Neural crest cell (in vitro differentiated cells): ENCODE data around the gene ICOSLG. TPM values are rescaled to one million over a fixed set of nuclear protein-coding genes. Genes with fewer than 3 reads are reported as not detected.
A peak's percentile ranks its signal among the peaks of the same experiment; 100 is the strongest.
"Not testable (repeated sequence)": the region's sequence is repeated elsewhere in the genome, so short reads cannot be mapped to it uniquely, and the experiment has no call there.

ENCODE experiments used
- DNase-seq: peaks from one replicate; pipeline ENCODE4 v3.0.0; 2021; ENCODE audit warnings: low read depth, mixed read lengths, low spot score
- H3K27ac Mint-ChIP-seq: one replicate; pipeline ENCODE4 v1.8.0; 2021; ENCODE audit warnings: mild to moderate bottlenecking, mixed read lengths; ENCODE audit not compliant: unreplicated experiment
- H3K27me3 Mint-ChIP-seq: 2 replicates; pipeline ENCODE4 v1.8.0; 2021; ENCODE audit warnings: low read depth, mild to moderate bottlenecking, mixed read lengths
- H3K36me3 Mint-ChIP-seq: 2 replicates; pipeline ENCODE4 v1.8.0; 2021; ENCODE audit warnings: low read depth, mild to moderate bottlenecking, mixed read lengths
- H3K4me1 Mint-ChIP-seq: 2 replicates; pipeline ENCODE4 v1.8.0; 2021; ENCODE audit warnings: mixed read lengths
- H3K4me3 Mint-ChIP-seq: one replicate; pipeline ENCODE4 v1.8.0; 2021; ENCODE audit warnings: mild to moderate bottlenecking, mixed read lengths
- H3K9me3 Mint-ChIP-seq: 2 replicates; pipeline ENCODE4 v1.8.0; 2021; ENCODE audit warnings: mixed read lengths
- total RNA-seq: library from RNA; stranded (reverse); gene quantifications from 2 replicates; pipeline ENCODE4 v1.2.1, GENCODE V29; 2021
- TF ChIP-seq, protein P1 (sequence below): fragments of 200-600 bp; sonication (generic); conservative IDR thresholded peaks from 2 replicates; pipeline ENCODE4 v1.5.0; 2021; ENCODE audit warnings: antibody characterized with exemption, mild to moderate bottlenecking

ICOSLG gene
- total RNA-seq, 1 donor from 2014 or later: 0.07 TPM

DNA sequence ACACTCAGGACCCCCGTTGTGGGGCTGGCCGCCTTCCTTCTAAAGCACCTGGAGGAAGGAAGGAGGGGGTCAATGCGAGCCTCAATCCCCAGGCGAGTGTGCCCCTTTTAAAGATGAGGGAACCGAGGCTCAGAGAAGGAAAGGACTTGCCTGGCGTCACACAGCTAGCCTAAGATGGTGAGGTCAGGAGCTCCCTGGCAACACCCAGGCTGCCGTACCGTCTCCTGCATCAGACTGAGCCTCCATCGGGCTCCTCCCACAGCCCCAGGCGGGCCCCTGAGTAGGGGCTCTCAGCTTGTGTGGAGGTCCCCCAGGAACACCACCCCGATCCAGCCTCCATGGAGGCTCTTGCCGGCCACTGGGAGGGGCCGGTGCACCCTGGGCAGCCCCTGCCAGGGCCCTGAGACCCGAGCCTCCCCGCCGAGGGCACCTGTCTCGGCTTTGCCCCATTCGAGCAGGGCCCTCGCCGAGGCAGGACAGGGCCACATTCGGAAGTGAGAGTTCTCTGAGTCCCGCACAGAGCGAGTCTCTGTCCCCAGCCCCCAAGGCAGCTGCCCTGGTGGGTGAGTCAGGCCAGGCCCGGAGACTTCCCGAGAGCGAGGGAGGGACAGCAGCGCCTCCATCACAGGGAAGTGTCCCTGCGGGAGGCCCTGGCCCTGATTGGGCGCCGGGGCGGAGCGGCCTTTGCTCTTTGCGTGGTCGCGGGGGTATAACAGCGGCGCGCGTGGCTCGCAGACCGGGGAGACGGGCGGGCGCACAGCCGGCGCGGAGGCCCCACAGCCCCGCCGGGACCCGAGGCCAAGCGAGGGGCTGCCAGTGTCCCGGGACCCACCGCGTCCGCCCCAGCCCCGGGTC lies 44.6 kb upstream of the ICOSLG start, which contains the start of gene AIRE:
Gene AIRE, plus strand, starts transcription at position 739 of the 855 bp plus-strand sequence. CDS start 131 bp downstream, outside the sequence.
- no peaks in the 10 kb centered on the region for H3K36me3 Mint-ChIP-seq
- H3K27me3 Mint-ChIP-seq: no peaks in the 10 kb centered on the region
- H3K4me1 Mint-ChIP-seq: no peaks in the 10 kb centered on the region
- no peak within 1 kb of the TSS for H3K27ac Mint-ChIP-seq
- no peaks in the 10 kb centered on the region for H3K9me3 Mint-ChIP-seq
- DNase-seq: no peak
- no peak within 1 kb of the TSS for H3K4me3 Mint-ChIP-seq
- TF ChIP-seq, protein P1, sequence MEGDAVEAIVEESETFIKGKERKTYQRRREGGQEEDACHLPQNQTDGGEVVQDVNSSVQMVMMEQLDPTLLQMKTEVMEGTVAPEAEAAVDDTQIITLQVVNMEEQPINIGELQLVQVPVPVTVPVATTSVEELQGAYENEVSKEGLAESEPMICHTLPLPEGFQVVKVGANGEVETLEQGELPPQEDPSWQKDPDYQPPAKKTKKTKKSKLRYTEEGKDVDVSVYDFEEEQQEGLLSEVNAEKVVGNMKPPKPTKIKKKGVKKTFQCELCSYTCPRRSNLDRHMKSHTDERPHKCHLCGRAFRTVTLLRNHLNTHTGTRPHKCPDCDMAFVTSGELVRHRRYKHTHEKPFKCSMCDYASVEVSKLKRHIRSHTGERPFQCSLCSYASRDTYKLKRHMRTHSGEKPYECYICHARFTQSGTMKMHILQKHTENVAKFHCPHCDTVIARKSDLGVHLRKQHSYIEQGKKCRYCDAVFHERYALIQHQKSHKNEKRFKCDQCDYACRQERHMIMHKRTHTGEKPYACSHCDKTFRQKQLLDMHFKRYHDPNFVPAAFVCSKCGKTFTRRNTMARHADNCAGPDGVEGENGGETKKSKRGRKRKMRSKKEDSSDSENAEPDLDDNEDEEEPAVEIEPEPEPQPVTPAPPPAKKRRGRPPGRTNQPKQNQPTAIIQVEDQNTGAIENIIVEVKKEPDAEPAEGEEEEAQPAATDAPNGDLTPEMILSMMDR: no peak

DNA sequence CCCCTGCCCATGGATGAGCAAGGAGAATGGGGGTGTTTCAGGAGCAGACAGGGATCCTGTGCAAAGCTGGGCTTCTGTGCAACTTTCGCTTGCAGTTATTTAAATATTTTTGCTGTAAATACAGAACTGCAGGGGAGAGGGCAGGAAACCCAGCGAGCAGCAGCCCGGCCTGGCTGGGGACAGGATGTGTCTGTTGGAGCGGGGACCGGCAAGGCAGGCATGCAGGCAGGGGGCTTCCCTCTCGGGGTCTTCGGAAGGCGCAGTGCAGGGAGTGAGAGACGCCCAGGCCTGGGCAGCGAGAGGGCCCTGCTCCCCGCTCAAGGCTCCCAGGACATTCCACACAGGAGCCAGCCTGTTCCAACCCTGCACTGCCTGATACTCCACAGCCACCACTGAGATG lies 43.2 kb upstream of the ICOSLG start:
- peak overlapping the region; percentile 43 for H3K27ac Mint-ChIP-seq
- H3K4me3 Mint-ChIP-seq: no peak overlapping the region
- H3K4me1 Mint-ChIP-seq: no peaks in the 10 kb centered on the region
- TF ChIP-seq, protein P1: no peak
- no peak for DNase-seq
- no peaks in the 10 kb centered on the region for H3K27me3 Mint-ChIP-seq
- H3K9me3 Mint-ChIP-seq: no peaks in the 10 kb centered on the region
- no peaks in the 10 kb centered on the region for H3K36me3 Mint-ChIP-seq

DNA sequence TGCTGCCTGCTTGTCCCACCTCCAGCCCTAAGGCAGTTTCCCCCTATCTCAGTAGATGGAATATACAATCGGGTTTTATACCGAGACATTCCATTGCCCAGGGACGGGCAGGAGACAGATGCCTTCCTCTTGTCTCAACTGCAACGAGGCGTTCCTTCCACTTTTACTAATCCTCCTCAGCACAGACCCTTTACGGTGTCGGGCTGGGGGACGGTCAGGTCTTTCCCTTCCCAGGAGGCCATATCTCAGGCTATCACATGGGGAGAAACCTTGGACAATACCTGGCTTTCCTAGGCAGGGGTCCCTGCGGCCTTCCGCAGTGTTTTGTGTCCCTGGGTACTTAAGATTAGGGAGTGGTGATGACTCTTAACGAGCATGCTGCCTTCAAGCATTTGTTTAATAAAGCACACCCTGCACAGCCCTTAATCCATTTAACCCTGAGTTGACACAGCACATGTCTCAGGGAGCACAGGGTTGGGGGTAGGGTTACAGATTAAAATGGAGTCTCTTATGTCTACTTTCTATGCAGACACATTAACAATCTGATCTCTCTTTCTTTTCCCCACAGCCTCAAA lies 42.6 kb upstream of the ICOSLG start:
- not testable (repeated sequence) for H3K4me3 Mint-ChIP-seq, H3K27me3 Mint-ChIP-seq, H3K4me1 Mint-ChIP-seq, H3K36me3 Mint-ChIP-seq, DNase-seq, H3K9me3 Mint-ChIP-seq
- peak overlapping the region; percentile 43 for H3K27ac Mint-ChIP-seq

DNA sequence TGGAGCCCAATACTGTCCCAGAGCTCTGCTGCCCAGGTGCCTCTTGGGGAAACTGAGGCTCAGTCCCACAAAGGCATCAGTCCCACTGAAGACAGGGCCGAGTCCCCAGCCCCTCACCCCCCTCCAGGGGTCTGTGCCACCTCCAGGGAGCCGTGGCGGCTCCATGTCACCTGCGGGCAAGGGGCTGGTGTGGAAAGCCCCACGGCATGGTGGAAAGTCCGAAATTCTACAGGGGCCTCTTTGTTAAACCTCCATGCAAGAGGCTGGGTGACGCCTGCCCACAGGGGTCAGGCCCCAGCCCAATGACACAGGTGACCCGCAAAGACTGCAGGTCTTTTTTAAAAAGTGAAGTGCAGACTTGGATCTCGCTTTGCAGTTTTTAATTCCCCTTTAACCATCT lies 41.6 kb upstream of the ICOSLG start:
- H3K27ac Mint-ChIP-seq: no peak overlapping the region
- H3K9me3 Mint-ChIP-seq: no peaks in the 10 kb centered on the region
- H3K4me1 Mint-ChIP-seq: no peaks in the 10 kb centered on the region
- H3K36me3 Mint-ChIP-seq: no peaks in the 10 kb centered on the region
- no peaks in the 10 kb centered on the region for H3K27me3 Mint-ChIP-seq
- no peak for DNase-seq
- H3K4me3 Mint-ChIP-seq: no peak overlapping the region
- TF ChIP-seq, protein P1: no peak

DNA sequence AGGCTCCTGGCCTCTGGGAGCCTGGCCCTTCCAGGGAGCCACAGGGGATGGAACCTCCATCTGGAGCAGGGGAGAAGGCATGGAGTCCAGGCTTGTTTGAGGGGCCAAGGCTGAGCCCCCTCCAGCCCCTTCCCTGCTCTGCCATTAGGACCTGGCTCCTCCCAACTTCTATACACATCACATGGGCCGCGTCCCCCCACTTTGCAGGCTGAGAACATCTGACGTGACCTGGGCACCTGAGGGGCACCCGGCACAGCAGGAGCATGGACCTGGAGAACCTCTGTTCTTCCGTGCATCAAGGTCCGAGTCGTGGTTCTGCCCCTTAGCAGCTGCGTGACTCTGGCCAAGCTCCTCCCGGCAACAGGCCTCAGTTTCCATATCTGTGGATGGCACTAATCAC lies 41.1 kb upstream of the ICOSLG start:
- DNase-seq: no peak
- no peaks in the 10 kb centered on the region for H3K9me3 Mint-ChIP-seq
- no peaks in the 10 kb centered on the region for H3K27me3 Mint-ChIP-seq
- no peaks in the 10 kb centered on the region for H3K4me1 Mint-ChIP-seq
- H3K36me3 Mint-ChIP-seq: no peaks in the 10 kb centered on the region
- H3K4me3 Mint-ChIP-seq: no peak overlapping the region
- TF ChIP-seq, protein P1: no peak
- H3K27ac Mint-ChIP-seq: no peak overlapping the region
